Psoas muscle (tissue), 8 donors: ENCODE data around the gene TPST2. TPM values are rescaled to one million over a fixed set of nuclear protein-coding genes. Genes with fewer than 3 reads are reported as not detected.
A peak's percentile ranks its signal among the peaks of the same experiment; 100 is the strongest.

ENCODE experiments used
- ATAC-seq, 4 donors: fragments of 200-7000 bp; cut with Tn5 transposase; one replicate each; pipeline ENCODE4 v1.9.1; 2020; ENCODE audit warnings: moderate library complexity in 3 of 4, mild to moderate bottlenecking in 2 of 4
- DNase-seq, 2 donors: peaks; one replicate each; pipeline ENCODE4 v3.0.0-alpha.2; 2020
- H3K27ac ChIP-seq: fragments of 200-600 bp; one replicate; pipeline ENCODE4 v1.8.0; 2022
- H3K27me3 ChIP-seq, 3 donors: fragments of 200-600 bp in 1 of 3; one replicate each; pipeline versions ENCODE4 v1.6.1 to v1.8.0; 2013 to 2022; ENCODE audit warnings: low read length in 2 of 3, mild to moderate bottlenecking in 2 of 3, moderate library complexity in 1 of 3; ENCODE audit not compliant: insufficient read depth in 3 of 3
- H3K36me3 ChIP-seq, 2 donors: fragments of 200-600 bp in 1 of 2; one replicate each; pipeline versions ENCODE4 v1.6.1 to v1.8.0; 2013 to 2022; ENCODE audit warnings: low read depth in 1 of 2, mild to moderate bottlenecking in 1 of 2, moderate library complexity in 1 of 2; ENCODE audit not compliant: insufficient read depth in 1 of 2
- H3K4me1 ChIP-seq: fragments of 200-600 bp; one replicate; pipeline ENCODE4 v1.8.0; 2022
- H3K4me3 ChIP-seq: fragments of 200-600 bp; one replicate; pipeline ENCODE4 v1.8.0; 2022; ENCODE audit warnings: mild to moderate bottlenecking
- H3K9me3 ChIP-seq: fragments of 200-600 bp; one replicate; pipeline ENCODE4 v1.8.0; 2022
- WGBS, 3 donors: extraction: QIAGEN DNeasy Blood & Tissue Kit; methylation state at CpG; one replicate each; pipeline versions ENCODE4 v1.1.6 to v1.1.7; 2013; 5-methylcytosine and 5-hydroxymethylcytosine counted together
- intact Hi-C, 2 donors: fragments of 100-400 bp; cut with DNase I; formaldehyde crosslinking; loops; one replicate each; pipeline versions ENCODE4 v1.11.0 to v1.14.2; 2022
- polyA plus RNA-seq, 3 donors: library from polyadenylated mRNA; stranded (reverse); fragments of 200-250 nt; gene quantifications; one replicate each; pipeline ENCODE4 v1.2.3, GENCODE V29; 2013
- total RNA-seq, 4 donors: library from RNA; stranded (reverse); fragmentation: NEBNext Ultra II Directional in 2 of 4; extraction: Animal tissue kit (Norgen Biotek cat#: 25700) in 2 of 4; gene quantifications; one replicate each; pipeline versions ENCODE4 v1.2.1 to v1.2.4, GENCODE V29; 2021 to 2023
- TF ChIP-seq, protein P1 (sequence below): fragments of 200-600 bp; IDR thresholded peaks from one replicate; pipeline ENCODE4 v1.8.0; 2022; ENCODE audit warnings: antibody characterized with exemption
- donor health status: healthy with polysubstance abuse.
- donor health status: DM: no; HTN: no; CAD: no; lungs with moderate emphysema.
- donor health status: Bipolar disorder and iron deficiency.
- donor health status: healthy.
- donor health status: DM: yes; HTN: yes; CAD: no.
- donor health status: DM: no; HTN: no; CAD: no.
- donor health status: DM: no; HTN: no; CAD: no.
- donor health status: DM: yes; HTN: yes; CAD: no.

TPST2 gene
- total and polyA plus RNA-seq, 7 donors = 22.1 to 76.4 (median 32.9) TPM

GRCh38 chr22:26551568-26551967 lies 38.4 kb downstream of the TPST2 start:
- no peaks in the 10 kb centered on the region for H3K27me3 ChIP-seq
- 95 to 100% (median 97%) methylated on average over 2 of the region's 2 CpGs for WGBS, 3 donors
- H3K27ac ChIP-seq = peak overlapping the region; percentile 69
- peaks cover 74% of the 10 kb centered on the region for H3K4me1 ChIP-seq
- H3K4me3 ChIP-seq = no peak overlapping the region
- TF ChIP-seq, protein P1, sequence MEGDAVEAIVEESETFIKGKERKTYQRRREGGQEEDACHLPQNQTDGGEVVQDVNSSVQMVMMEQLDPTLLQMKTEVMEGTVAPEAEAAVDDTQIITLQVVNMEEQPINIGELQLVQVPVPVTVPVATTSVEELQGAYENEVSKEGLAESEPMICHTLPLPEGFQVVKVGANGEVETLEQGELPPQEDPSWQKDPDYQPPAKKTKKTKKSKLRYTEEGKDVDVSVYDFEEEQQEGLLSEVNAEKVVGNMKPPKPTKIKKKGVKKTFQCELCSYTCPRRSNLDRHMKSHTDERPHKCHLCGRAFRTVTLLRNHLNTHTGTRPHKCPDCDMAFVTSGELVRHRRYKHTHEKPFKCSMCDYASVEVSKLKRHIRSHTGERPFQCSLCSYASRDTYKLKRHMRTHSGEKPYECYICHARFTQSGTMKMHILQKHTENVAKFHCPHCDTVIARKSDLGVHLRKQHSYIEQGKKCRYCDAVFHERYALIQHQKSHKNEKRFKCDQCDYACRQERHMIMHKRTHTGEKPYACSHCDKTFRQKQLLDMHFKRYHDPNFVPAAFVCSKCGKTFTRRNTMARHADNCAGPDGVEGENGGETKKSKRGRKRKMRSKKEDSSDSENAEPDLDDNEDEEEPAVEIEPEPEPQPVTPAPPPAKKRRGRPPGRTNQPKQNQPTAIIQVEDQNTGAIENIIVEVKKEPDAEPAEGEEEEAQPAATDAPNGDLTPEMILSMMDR = no peak
- H3K9me3 ChIP-seq = no peaks in the 10 kb centered on the region
- DNase-seq (no peak), ATAC-seq (no peak)
- intact Hi-C loops = loop anchor here in 1 of 2 donors (5.0 kb wide), 1 partner anchor 36 kb away; no protein-coding TSS in a partner anchor
- no peaks in the 10 kb centered on the region for H3K36me3 ChIP-seq

DNA sequence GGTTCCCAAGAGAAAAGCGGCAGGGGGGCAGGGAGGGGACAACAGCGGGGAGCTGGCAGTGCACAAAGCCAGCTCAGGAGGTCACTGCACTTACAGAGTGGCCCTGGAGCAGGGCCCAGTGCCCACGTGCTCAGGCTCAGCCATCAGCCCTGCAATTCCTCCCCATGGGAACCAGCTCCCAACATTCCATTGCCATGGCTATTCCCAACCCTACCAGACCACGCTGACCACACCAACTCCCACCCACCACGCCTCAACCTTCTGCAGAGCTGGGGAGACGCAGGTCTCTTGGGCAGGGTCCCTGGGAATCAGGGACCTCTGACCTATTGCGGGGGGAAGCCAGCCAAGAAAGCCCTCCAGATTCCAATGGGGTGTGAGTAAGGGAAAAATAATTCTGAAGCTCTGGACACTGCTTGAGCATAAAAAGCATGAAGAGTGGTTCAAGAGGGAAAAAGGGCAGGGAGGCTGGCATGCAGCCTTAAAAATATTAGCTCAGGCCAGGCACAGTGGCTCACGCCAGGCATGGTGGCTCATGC lies 39.4 kb downstream of the TPST2 start:
- H3K4me3 ChIP-seq = no peak overlapping the region
- ATAC-seq = peak; percentile 52 to 79 (median 72)
- intact Hi-C loops = loop anchor here in 1 of 2 donors (5.0 kb wide), 1 partner anchor 37 kb away; no protein-coding TSS in a partner anchor
- no peaks in the 10 kb centered on the region for H3K36me3 ChIP-seq
- WGBS, 3 donors = 23 to 44% (median 30%) methylated on average over 8 of the region's 8 CpGs
- H3K27me3 ChIP-seq = no peaks in the 10 kb centered on the region
- TF ChIP-seq, protein P1 = no peak
- H3K9me3 ChIP-seq = no peaks in the 10 kb centered on the region
- peak overlapping the region; percentile 69 for H3K27ac ChIP-seq
- peak in 1 of 2 donors; percentile 62 for DNase-seq
- H3K4me1 ChIP-seq = peaks cover 67% of the 10 kb centered on the region

GRCh38 chr22:26549902-26550497 lies 39.9 kb downstream of the TPST2 start:
- ATAC-seq (peak in 2 of 4 donors; percentile 15 to 37), DNase-seq (no peak)
- Histone ChIP-seq H3K4me3 (no peak overlapping the region), H3K9me3 (no peaks in the 10 kb centered on the region), H3K27me3 (no peaks in the 10 kb centered on the region), H3K36me3 (no peaks in the 10 kb centered on the region), H3K27ac (peak overlapping the region; percentile 69), H3K4me1 (peaks cover 61% of the 10 kb centered on the region)
- intact Hi-C loops = loop anchor here in 1 of 2 donors (5.0 kb wide), 1 partner anchor 37 kb away; no protein-coding TSS in a partner anchor
- TF ChIP-seq, protein P1 = no peak
- WGBS, 3 donors = 80 to 86% (median 82%) methylated on average over 4 of the region's 4 CpGs

DNA sequence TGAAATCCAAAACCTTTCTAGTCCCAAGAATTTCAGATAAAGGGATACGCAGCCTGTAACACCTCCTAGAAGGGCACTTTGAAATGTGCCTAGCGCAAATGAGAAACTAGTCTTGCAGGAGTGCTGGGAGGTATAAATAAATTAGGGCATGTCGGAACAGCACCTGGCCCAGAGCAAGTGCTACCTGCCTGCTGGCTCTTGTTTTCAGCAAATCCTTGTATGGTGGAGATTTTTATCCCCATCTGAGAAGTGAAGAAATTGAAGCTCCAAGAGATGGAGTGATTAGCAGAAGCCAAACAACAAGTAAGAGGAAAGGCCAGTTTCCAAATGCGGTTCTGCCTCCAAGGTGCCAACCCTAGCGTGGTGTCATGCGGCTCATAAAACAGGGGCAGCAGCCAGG lies 40.9 kb downstream of the TPST2 start:
- ATAC-seq (peak in 1 of 4 donors; percentile 27), DNase-seq (no peak)
- H3K27me3 ChIP-seq = no peaks in the 10 kb centered on the region
- peak overlapping the region; percentile 76 for H3K27ac ChIP-seq
- no peaks in the 10 kb centered on the region for H3K9me3 ChIP-seq
- no peak overlapping the region for H3K4me3 ChIP-seq
- intact Hi-C loops = no loop called here
- no peaks in the 10 kb centered on the region for H3K36me3 ChIP-seq
- TF ChIP-seq, protein P1 = no peak
- H3K4me1 ChIP-seq = peaks cover 60% of the 10 kb centered on the region
- 30 to 58% (median 38%) methylated on average over 6 of the region's 6 CpGs for WGBS, 3 donors
